NCI-H446 (cell line): Measurements from ENCODE around the gene TMEM272.
A peak's percentile ranks its signal among the peaks of the same experiment; 100 is the strongest.

ENCODE experiments used
- DNase-seq, 2 experiments: peaks; one replicate each; lab custom pipeline; 2025; lab: John Stamatoyannopoulos, UW

Gene TMEM272

GRCh38 chr13:51804295-51805172, 40.4 kb downstream of the TMEM272 start:
- peak in 1 of 2 experiments; percentile 26 for DNase-seq

- DNase-seq = peak; percentile 22 to 86
Measured at GRCh38 chr13:51803422-51804294, 41.3 kb downstream of the TMEM272 start, which contains the start of gene DHRS12. Gene DHRS12, minus strand, starts transcription at chr13:51804163. Its CDS starts 4,504 bp downstream, at chr13:51799659.

GRCh38 chr13:51802631-51803418, 42.2 kb downstream of the TMEM272 start:
- no peak for DNase-seq

GRCh38 chr13:51801631-51802099, 43.3 kb downstream of the TMEM272 start:
- no peak for DNase-seq

- DNase-seq = no peak
Measured at GRCh38 chr13:51800486-51800885, 44.5 kb downstream of the TMEM272 start.

GRCh38 chr13:51799261-51799660, 45.7 kb downstream of the TMEM272 start:
- no peak for DNase-seq

GRCh38 chr13:51797664-51798488, 47.1 kb downstream of the TMEM272 start:
- peak in 1 of 2 experiments; percentile 42 for DNase-seq

GRCh38 chr13:51796546-51796945, 48.4 kb downstream of the TMEM272 start:
- DNase-seq = no peak

GRCh38 chr13:51795419-51795818, 49.6 kb downstream of the TMEM272 start:
- DNase-seq = no peak

GRCh38 chr13:51794964-51795363, 50.0 kb downstream of the TMEM272 start:
- no peak for DNase-seq

- DNase-seq = no peak
Measured at GRCh38 chr13:51793570-51794271, 51.3 kb downstream of the TMEM272 start.

GRCh38 chr13:51786425-51787265, 58.3 kb downstream of the TMEM272 start:
- DNase-seq = no peak

GRCh38 chr13:51785712-51786424, 59.1 kb downstream of the TMEM272 start:
- peak; percentile 23 to 83 for DNase-seq

GRCh38 chr13:51784097-51784496, 60.9 kb downstream of the TMEM272 start:
- no peak for DNase-seq

- DNase-seq = no peak
Measured at GRCh38 chr13:51783428-51784094, 61.4 kb downstream of the TMEM272 start.

GRCh38 chr13:51782026-51782710, 62.8 kb downstream of the TMEM272 start:
- DNase-seq = no peak

GRCh38 chr13:51781246-51782022, 63.5 kb downstream of the TMEM272 start:
- no peak for DNase-seq
